Airway epithelial cell (primary cell): ENCODE data around the gene CEP131. TPM values are rescaled to one million over a fixed set of nuclear protein-coding genes. Genes with fewer than 3 reads are reported as not detected.

Experiments
- total RNA-seq: library from RNA; depleted of rRNA; stranded (reverse); fragments of >200 nt; gene quantifications from 2 replicates; pipeline ENCODE4 v1.2.3, GENCODE V29; 2015

Gene CEP131
- total RNA-seq, result 13.8 and 17.2 TPM in 2 replicates

DNA sequence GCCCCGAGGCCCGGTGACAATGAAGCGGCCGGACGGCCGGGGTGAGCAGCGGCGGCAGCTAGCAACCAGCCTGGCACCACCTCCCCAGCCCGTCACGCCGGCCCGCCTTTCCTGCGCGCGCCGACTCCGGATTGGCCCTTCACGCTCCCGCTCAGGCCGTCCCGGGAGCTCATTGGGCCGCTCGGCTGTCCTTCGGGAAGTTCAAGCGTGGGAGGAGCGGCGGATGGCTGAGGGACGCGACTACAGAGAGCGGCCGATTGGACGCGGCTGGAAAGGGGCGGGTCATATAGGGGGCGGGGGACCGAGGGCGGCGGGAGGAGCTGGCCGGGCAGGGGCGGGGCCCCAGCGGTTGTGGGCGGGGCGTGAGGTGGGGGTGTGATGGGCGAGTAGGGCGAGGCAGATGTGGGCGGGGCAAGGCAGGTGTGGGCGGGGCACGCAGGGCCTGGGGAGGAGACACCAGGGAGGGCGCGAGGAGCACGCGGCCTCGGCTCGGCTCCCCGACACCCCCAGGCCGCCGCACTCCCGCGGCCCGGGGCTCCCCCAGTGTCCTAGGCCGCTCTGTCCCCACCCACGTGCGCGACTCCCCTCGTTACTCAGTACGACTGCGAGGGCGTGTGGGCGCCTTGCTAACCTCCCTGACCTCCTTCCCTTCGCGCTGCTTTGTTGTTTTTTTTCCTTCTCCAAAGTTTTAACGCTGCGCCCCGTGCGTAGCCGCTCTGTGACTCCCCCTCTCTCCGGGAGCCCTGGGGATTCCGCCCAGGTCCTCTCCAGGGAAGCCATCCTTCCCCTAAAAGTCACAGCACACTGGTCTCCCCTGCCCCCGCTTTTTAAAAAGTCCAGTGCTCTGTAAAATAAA, at the start of gene CEP131:
TSS of gene CEP131 (minus strand) at position 60 of the 856 bp plus-strand sequence. CDS start 2,909 bp downstream, outside the sequence.

GRCh38 chr17:81238815-81239713, 16.3 kb upstream of the CEP131 start, which contains the start of the genes NDUFAF8 and TEPSIN:
Gene NDUFAF8, plus strand, starts transcription at chr17:81239318. Its CDS starts 46 bp downstream, at chr17:81239364.
Gene TEPSIN, minus strand, starts transcription at chr17:81239055. Its CDS starts 22 bp downstream, at chr17:81239033.

GRCh38 chr17:81166033-81166492, 56.7 kb downstream of the CEP131 start, which contains the start of gene AATK:
Gene AATK, minus strand, starts transcription at chr17:81166221. Its CDS starts 229 bp downstream, at chr17:81165992.

GRCh38 chr17:81165246-81166032, 57.3 kb downstream of the CEP131 start, which contains the start of gene PVALEF:
Gene PVALEF, plus strand, starts transcription at chr17:81165507. Its CDS starts 15,720 bp downstream, at chr17:81181227.

Other genes starting within 250 kb of the CEP131 start
- 33.4 and 39.2 TPM in 2 replicates for gene CHMP6, start 231.1 kb downstream of the CEP131 start, total RNA-seq
- gene BAIAP2, start 187.8 kb downstream of the CEP131 start, total RNA-seq, result 103 and 112 TPM in 2 replicates
- not detected in 2 replicates for gene PVALEF, start 57.5 kb downstream of the CEP131 start, total RNA-seq
- gene AATK, start 56.7 kb downstream of the CEP131 start, total RNA-seq, result 0.28 TPM in 2 replicates
- 8.1 and 12.7 TPM in 2 replicates for gene TEPSIN, start 16.1 kb upstream of the CEP131 start, total RNA-seq
- 71.7 and 312 TPM in 2 replicates for gene NDUFAF8, start 16.4 kb upstream of the CEP131 start, total RNA-seq
- gene SLC38A10, start 72.3 kb upstream of the CEP131 start, total RNA-seq, result 77.4 and 88.4 TPM in 2 replicates
- gene BAHCC1, start 172.5 kb upstream of the CEP131 start, total RNA-seq, result 6.0 and 7.1 TPM in 2 replicates